Choroid plexus epithelial cell (primary cell): Measurements from ENCODE around the gene HAND2.

Source experiments
- DNase-seq: peaks from one replicate; pipeline ENCODE4 v3.0.0-alpha.2; 2010; ENCODE audit warnings: low read depth
- H3K4me3 ChIP-seq: 2 replicates; pipeline ENCODE4 v1.5.1; 2011; ENCODE audit warnings: low read depth, mild to moderate bottlenecking, control low read depth, low read length, moderate library complexity
- CTCF ChIP-seq: conservative IDR thresholded peaks from 2 replicates; pipeline ENCODE4 v1.5.1; 2011; ENCODE audit warnings: low read depth, mild to moderate bottlenecking, control low read depth, inconsistent platforms, low read length, moderate library complexity

HAND2 gene

GRCh38 chr4:173530326-173531085 is 477 bp upstream of the HAND2 start:
- DNase-seq: no peak
- no peak overlapping the region for H3K4me3 ChIP-seq
- no peak for TF ChIP-seq CTCF

GRCh38 chr4:173528378-173529321 is 1.4 kb downstream of the HAND2 start:
- no peak for DNase-seq
- H3K4me3 ChIP-seq: no peak overlapping the region
- TF ChIP-seq CTCF: no peak

GRCh38 chr4:173527103-173527891 is 2.7 kb downstream of the HAND2 start:
- no peak overlapping the region for H3K4me3 ChIP-seq
- no peak for DNase-seq
- TF ChIP-seq CTCF: no peak

DNA sequence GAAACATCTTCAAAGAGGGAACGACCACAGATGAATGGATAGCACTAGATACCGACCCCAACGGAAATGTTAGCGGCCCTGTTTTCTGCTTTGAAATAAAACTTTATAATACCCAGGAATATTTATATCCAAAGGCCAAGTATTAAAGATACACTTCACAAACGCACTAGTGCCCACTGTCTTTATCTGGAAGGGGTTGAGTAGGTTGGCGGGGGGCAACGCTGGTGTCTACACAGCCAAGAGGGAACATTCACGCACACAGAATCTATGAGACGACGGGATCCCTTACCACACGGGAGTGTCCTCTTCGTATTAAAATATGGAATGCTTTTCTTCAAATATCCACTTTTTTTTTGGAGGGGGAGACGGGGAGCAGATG is 3.3 kb downstream of the HAND2 start:
- TF ChIP-seq CTCF: no peak
- H3K4me3 ChIP-seq: no peak overlapping the region

GRCh38 chr4:173526027-173526482 is 4.0 kb downstream of the HAND2 start:
- H3K4me3 ChIP-seq: no peak overlapping the region
- no peak for DNase-seq
- TF ChIP-seq CTCF: no peak

More for the DNA sequence above, 3.3 kb downstream of the HAND2 start:
- DNase-seq: no peak

- no peak for TF ChIP-seq CTCF
- DNase-seq: no peak
- no peak overlapping the region for H3K4me3 ChIP-seq
Observed at GRCh38 chr4:173525118-173526011, 4.7 kb downstream of the HAND2 start.
